PC-3 (cell line): ENCODE data around the gene CAMTA1.

ENCODE experiments used
- CTCF ChIP-seq: fragments of 300-600 bp; sonication (generic); conservative IDR thresholded peaks from 2 replicates; pipeline ENCODE4 v1.5.1; 2017; ENCODE audit warnings: antibody characterized with exemption, low read depth, mild to moderate bottlenecking, low read length
- EZH2 ChIP-seq: fragments of 300-600 bp; sonication (generic); IDR thresholded peaks from one replicate; pipeline ENCODE4 v1.6.1; 2017; ENCODE audit warnings: antibody characterized with exemption, mild to moderate bottlenecking, low read length; ENCODE audit not compliant: unreplicated experiment
- EZH2phosphoT487 ChIP-seq: fragments of 300-600 bp; sonication (generic); IDR thresholded peaks from 2 replicates; pipeline ENCODE4 v1.6.1; 2018; ENCODE audit warnings: mild to moderate bottlenecking, antibody characterized with exemption, low read length, borderline replicate concordance

- TF ChIP-seq CTCF (no peak), EZH2 (no peak), EZH2phosphoT487 (no peak)
These were observed 24.2 kb downstream of the CAMTA1 start for GRCh38 chr1:6809461-6809860.
